DMS153 (cell line): ENCODE measurements around the gene UTP25.
"Not testable (repeated sequence)": the region's sequence is repeated elsewhere in the genome, so short reads cannot be mapped to it uniquely, and the experiment has no call there.

Experiments used
- DNase-seq: peaks from one replicate; lab custom pipeline; 2025; lab: John Stamatoyannopoulos, UW

Gene UTP25, protein sequence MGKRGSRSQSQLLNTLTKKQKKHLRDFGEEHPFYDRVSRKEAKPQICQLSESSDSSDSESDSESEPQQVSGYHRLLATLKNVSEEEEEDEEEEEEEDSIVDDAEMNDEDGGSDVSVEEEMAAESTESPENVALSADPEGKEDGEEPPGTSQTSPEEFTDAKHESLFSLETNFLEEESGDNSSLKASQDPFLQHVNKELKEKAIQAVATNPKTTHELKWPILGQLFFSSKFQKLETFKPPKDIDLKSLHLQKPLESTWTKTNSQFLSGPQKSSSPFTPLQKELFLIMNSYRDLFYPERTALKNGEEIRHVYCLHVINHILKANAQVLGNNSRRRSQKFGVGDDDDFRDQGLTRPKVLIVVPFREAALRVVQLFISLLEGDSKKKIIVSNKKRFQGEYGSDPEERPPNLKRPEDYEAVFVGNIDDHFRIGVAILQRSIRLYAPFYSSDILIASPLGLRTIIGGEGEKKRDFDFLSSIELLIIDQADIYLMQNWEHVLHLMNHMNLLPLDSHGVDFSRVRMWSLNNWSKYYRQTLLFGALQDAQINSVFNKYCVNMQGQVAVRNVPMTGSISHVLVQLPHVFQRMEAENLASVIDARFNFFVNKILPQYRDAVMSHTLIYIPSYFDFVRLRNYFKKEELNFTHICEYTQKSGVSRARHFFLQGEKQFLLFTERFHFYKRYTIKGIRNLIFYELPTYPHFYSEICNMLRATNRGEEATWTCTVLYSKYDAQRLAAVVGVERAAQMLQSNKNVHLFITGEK

GRCh38 chr1:209827384-209828262 lies at the start of gene UTP25:
UTP25 (plus strand) TSS chr1:209827972; CDS start chr1:209828064, 92 bp downstream.
- peak; percentile 97 for DNase-seq

- no peak for DNase-seq
Observed at GRCh38 chr1:209778102-209778501, 49.7 kb upstream of the UTP25 start.

DNA sequence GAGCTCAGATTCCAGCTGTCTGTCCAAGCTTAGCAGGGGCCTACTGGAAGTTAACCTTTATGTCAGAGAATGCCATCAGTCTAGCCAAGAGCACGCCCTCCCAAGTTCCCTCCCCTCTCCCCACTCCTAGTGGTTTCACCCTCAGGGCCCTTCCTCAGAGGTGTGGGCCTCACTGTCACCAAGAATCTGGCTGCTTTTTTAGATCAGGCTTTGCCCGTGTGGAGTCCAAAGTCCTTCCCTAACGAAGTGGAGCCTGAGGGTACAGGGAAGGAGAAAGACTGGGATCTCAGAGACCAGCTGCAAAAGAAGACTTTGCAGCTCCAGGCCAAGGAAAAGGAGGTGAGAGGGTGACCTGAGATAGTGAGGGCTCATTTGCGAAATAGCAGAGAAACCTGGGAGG lies 47.5 kb upstream of the UTP25 start:
- no peak for DNase-seq

GRCh38 chr1:209783386-209783785 lies 44.4 kb upstream of the UTP25 start:
- no peak for DNase-seq

DNA sequence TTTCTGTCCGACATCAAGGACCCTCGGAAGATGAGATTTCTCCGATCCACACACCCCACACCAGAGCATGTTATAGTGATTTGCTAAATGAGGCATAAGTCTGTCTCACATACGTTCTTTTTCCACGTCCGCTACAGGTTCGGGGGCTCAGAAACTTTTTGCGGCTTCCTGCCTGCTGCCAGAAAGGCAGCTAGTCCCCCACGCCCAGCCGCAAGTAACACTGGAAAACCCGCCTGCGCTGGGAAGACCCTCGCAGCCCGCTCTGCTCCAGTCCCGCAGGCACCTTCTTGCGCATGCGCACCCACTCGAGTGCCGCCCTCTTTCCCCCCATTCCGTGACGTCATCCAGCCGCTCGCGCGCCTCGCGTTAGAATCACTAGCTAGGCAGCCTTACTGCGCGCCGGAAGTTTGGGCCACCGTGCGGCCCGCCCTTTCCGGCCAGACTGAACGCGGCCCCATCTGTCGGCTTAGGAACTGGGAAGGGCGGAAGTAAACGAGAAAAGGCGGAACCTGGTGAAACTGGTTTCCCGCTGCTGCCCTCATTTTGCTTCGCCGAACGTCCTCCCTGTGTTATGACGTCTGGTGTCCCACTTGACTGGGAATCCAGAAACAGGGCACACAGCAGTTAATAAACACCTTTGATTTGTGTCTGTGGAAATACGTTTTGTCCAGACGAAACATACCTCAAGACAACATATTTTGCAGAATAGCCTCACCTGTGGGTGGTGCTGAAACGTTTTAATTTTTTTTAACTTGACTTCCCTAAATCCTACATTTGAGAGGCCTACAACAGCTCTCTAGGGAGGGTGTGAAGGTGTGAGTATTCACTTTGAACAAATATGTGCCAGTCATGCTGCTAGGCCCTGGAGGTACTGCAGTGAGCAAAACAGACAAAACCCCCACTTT lies 43.3 kb upstream of the UTP25 start, which contains the start of gene C1orf74:
C1orf74 (minus strand) TSS at position 295 of the 905 bp plus-strand sequence. CDS start 925 bp downstream, outside the sequence.
- DNase-seq = peak; percentile 99

DNA sequence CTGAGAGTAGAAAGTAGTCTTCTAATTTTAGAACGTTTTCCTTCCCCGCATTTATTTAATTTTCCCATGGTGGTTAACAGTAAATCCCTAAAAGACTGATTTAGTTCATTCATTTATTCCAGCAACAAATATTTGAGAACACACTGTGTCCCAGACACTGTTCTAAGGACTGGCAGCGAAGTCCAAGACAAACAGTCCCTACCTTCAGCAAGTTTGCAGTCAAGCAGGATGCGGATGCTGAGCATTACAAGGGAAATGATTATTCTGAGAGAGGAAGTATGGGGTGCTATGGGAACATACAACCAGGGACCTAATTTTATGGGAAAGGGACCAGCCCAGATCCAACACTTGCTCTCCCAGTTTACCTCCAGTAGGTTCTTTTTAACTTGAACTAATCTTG lies 42.2 kb upstream of the UTP25 start:
- no peak for DNase-seq

DNA sequence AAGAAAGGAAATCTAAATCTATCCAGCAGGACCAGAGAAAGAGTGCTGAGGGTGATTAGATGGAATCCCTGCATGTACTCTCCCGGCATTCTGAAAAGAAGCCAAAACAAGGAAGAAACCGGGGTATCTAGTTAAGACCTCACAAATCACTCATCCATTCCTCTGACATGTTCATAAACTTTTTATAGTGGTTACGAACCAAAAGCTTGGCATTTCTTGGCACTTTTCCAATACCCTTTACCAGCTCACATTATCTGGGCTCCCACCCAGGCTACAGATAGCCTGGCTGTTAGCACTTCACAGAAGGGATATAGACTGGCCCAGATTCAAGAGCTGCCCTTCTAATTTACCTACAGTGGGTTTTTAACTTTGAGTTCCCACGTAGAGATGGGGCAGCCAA lies 41.6 kb upstream of the UTP25 start:
- no peak for DNase-seq

GRCh38 chr1:209787551-209787950 lies 40.2 kb upstream of the UTP25 start:
- no peak for DNase-seq

GRCh38 chr1:209789245-209789644 lies 38.5 kb upstream of the UTP25 start:
- no peak for DNase-seq

GRCh38 chr1:209790286-209791193 lies 37.2 kb upstream of the UTP25 start:
- DNase-seq = no peak

- DNase-seq = no peak
Observed at GRCh38 chr1:209791920-209792319, 35.9 kb upstream of the UTP25 start.

DNA sequence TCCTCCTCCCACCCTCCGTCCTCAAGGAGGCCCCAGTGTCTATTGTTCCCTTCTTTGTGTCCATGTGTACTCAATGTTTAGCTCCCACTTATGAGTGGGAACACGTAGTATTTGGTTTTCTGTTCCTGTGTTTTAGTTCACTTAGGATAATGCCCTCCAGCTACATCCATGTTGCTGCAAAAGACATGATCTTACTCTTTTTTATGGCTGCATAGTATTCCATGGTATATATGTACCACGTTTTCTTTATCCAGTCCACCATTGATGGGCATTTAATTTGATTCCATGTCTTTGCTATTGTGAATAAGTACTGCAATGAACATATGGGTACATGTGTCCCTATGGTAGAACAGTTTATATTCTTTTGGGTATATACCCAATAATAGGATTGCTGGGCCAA lies 34.1 kb upstream of the UTP25 start:
- DNase-seq = not testable (repeated sequence)

DNA sequence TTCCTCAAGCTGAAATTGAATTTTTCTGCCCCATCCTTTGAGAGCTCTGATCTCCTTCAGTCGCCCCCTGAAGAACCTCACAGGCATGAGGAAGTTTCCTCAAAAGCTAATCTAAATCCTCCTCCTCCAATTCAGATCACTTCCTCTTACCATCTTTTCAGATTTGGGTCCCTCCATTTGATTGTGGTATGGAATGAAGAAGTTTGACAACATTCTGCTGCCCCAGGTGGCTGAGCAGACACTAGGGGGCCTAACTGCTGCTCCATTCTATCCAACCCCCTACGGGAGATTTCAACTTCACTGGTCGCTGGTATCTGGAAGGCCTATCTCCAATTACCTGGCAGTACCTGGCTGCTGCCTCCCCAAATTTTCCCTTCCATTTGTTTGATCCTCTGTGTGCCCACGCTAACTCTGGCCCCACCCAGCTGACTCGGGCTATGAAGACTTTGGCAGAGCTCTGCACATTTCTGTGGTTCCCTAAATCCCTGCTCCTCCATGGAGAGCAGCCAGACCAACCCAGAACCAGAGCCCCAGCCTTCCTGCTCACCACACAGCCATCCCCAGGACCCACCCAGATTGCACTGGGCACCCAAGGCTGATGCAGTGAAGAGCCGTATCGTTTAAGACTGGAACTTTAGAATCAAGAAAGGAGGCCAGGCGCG lies 29.7 kb upstream of the UTP25 start:
- DNase-seq = no peak

- DNase-seq = no peak
Observed at GRCh38 chr1:209800984-209801834, 26.6 kb upstream of the UTP25 start.

- DNase-seq = peak; percentile 26
Observed at GRCh38 chr1:209802117-209802779, 25.5 kb upstream of the UTP25 start.

DNA sequence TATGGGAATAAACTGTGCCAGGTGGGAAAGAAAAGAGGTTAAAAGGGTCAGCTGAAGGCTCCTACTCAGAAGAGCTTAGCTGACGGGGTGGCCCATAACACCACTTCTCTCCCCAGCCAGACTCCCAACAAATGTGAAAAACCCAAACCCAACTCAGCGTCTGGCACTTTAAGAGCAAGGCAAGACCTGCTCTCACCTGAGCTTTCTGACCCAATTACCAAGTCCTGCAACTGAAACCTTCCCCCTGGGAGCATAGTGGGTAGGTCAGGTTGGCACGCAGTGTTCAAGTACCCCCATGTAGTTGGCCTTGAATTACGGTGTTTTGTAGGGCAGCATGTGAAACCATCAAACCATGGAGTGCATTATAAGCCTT lies 25.0 kb upstream of the UTP25 start:
- no peak for DNase-seq

DNA sequence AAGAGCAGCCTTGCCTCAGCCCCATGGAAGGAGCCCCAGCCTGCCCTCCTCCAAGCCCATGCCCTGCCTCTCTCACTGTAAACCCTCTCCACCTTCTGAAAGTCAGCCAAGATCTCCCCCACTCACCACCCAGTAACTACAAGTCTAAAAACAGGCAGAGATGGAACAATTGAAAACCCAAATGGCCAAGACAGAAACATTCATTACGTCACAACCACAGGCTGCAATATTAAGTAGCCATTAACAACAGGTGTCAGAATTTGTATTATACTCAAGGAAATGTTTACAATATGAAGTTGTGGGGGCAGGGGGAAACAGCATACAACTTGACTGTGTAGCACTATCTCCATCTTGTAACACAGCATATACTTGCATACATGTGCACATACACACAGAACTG lies 24.2 kb upstream of the UTP25 start:
- no peak for DNase-seq

DNA sequence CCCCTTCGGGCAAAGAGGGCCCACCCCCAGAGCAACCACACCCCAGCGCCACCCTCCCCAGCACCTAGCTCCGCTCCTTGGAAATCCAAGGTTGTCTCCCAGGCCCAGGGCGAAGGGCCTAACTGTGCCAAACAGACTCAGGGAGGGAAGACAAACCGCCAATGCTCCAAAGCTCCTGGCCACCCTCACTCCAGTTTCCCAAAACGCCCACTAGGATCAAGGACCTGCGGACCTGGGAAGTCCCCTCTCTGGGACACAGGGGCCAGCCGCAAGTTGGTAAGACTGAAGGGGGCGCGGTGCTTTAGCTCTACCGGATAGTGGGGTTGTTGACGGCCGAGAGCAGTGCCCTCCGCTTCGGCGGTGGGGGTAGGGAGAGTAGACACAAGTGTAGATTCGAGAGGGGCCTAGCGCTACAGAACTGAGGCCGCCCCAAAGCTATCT lies 22.4 kb upstream of the UTP25 start:
- DNase-seq = no peak
